ENCODE results near the gene WNT8A. TPM values are rescaled to one million over a fixed set of nuclear protein-coding genes. Genes with fewer than 3 reads are reported as not detected.

Gene WNT8A
- total and polyA plus RNA-seq, 2 donors (not counting 1 experiment from before 2014, with no cell fraction given): not detected

GRCh38 chr5:138037271-138037670, 46.6 kb upstream of the WNT8A start:
- POLR2A ChIA-PET: interaction anchor here (0.6 kb wide), 2 partner anchors 9 to 1562 kb away, joined by 3 read pairs; no protein-coding TSS in a partner anchor
- no peak overlapping the region for H3K27ac ChIP-seq (ENCODE audit: low read length in 2 of 2)
- H3K9me3 ChIP-seq (ENCODE audit: control extremely low read depth in 1 of 3, control insufficient read depth in 2 of 3, insufficient read depth in 1 of 3, low read length in 2 of 3): no peaks in the 10 kb centered on the region
- intact Hi-C loops (cut with micrococcal nuclease): loop anchor here (10.0 kb wide), 1 partner anchor 538 kb away; the partner anchor contains the start of gene HSPA9
- ATAC-seq (ENCODE audit: low read depth) (no peak), DNase-seq (no peak)
- no peaks in the 10 kb centered on the region for H3K27me3 ChIP-seq (replicated peaks in 1 of 4; ENCODE audit: control extremely low read depth in 1 of 4, control insufficient read depth in 3 of 4, insufficient read depth in 4 of 4, low read length in 3 of 4)
- Mint-ChIP-seq H3K27me3 (no peaks in the 10 kb centered on the region), H3K4me1 (peaks cover 23% of the 10 kb centered on the region), H3K9me3 (ENCODE audit: insufficient read depth) (no peaks in the 10 kb centered on the region), H3K4me3 (no peak overlapping the region), H3K27ac (no peak overlapping the region)
- H3K4me1 ChIP-seq (ENCODE audit: control insufficient read depth in 2 of 2, insufficient read depth in 2 of 2, low read length in 2 of 2): peaks cover 14 to 16% of the 10 kb centered on the region in 2 donors
- TF ChIP-seq CTCF (IDR thresholded peaks at IDR 0.05) (no peak), EZH2 (IDR thresholded peaks at IDR 0.05; ENCODE audit: borderline replicate concordance, insufficient read depth, low read depth, low read length, poor library complexity, severe bottlenecking) (no peak)
- H3K36me3 ChIP-seq (replicated peaks in 1 of 2; ENCODE audit: control extremely low read depth in 1 of 2, control insufficient read depth in 1 of 2, extremely low read depth in 1 of 2, insufficient read depth in 2 of 2, low read length in 1 of 2): no peaks in the 10 kb centered on the region
- CTCF ChIA-PET: interaction anchor here (0.9 to 5.3 kb wide), 12 partner anchors 10 to 258 kb away, joined by 3 to 101 read pairs (median 8); partner anchors contain the start of genes KIF20A and PKD2L2
- no peak overlapping the region for H3K4me2 ChIP-seq (replicated peaks; ENCODE audit: low read depth, low read length, poor library complexity, severe bottlenecking)
- H4K20me1 ChIP-seq (ENCODE audit: control insufficient read depth, insufficient read depth, low read length, poor library complexity, severe bottlenecking): peaks cover 4% of the 10 kb centered on the region
- no peak overlapping the region for H2AFZ ChIP-seq (ENCODE audit: insufficient read depth, low read depth, low read length, poor library complexity, severe bottlenecking)
- peaks cover 19% of the 10 kb centered on the region for H3K79me2 ChIP-seq (ENCODE audit: control insufficient read depth, insufficient read depth, low read length)
- H3K9ac ChIP-seq (ENCODE audit: low read length): no peak overlapping the region
- H3K4me3 ChIP-seq (ENCODE audit: control extremely low read depth in 1 of 5, extremely low read depth in 1 of 5, insufficient read depth in 1 of 5, low read depth in 2 of 5, low read length in 4 of 5): no peak overlapping the region

DNA sequence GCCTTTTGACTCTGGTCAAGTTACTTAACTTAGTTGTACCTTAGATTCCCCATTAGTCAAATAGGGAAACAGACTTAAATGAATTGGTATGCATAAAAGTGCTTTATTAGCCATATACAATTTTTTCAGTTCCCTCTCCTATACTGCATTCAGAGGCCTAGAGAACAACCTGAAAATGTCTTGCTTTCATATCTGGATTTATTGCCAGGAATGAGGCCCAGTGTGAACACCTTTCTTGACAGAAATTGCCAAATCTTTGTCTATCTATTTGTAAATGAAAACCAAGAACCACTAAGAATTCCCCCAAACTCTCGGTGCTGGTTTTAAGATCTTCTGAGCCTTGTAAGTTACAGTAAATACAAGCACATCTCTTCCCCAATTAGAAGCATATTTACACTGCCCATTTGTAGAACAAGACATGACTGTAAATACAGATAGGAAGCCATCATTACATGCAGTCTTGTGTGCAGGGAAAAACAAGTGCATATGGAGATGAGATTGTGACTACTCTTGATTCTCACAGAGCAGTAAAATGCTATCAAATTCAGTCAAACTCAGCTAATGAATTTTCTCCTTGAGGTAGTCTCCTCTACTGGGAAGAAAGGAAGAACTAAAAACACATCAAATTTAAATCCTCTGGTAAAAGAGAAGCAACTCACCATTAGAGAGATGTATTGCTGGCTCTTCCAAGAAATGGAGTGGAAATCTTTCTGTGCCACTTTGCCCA, 45.8 kb upstream of the WNT8A start:
- no peaks in the 10 kb centered on the region for H3K27me3 Mint-ChIP-seq
- no peaks in the 10 kb centered on the region for H3K9me3 Mint-ChIP-seq (ENCODE audit: insufficient read depth)
- Histone ChIP-seq H3K79me2 (ENCODE audit: control insufficient read depth, insufficient read depth, low read length) (peaks cover 18% of the 10 kb centered on the region), H3K4me2 (replicated peaks; ENCODE audit: low read depth, low read length, poor library complexity, severe bottlenecking) (no peak overlapping the region), H3K4me1 (ENCODE audit: control insufficient read depth in 2 of 2, insufficient read depth in 2 of 2, low read length in 2 of 2) (peaks cover 14 to 16% of the 10 kb centered on the region in 2 donors), H3K9me3 (ENCODE audit: control extremely low read depth in 1 of 3, control insufficient read depth in 2 of 3, insufficient read depth in 1 of 3, low read length in 2 of 3) (no peaks in the 10 kb centered on the region), H3K36me3 (replicated peaks in 1 of 2; ENCODE audit: control extremely low read depth in 1 of 2, control insufficient read depth in 1 of 2, extremely low read depth in 1 of 2, insufficient read depth in 2 of 2, low read length in 1 of 2) (no peaks in the 10 kb centered on the region), H2AFZ (ENCODE audit: insufficient read depth, low read depth, low read length, poor library complexity, severe bottlenecking) (no peak overlapping the region), H3K27me3 (replicated peaks in 1 of 4; ENCODE audit: control extremely low read depth in 1 of 4, control insufficient read depth in 3 of 4, insufficient read depth in 4 of 4, low read length in 3 of 4) (no peaks in the 10 kb centered on the region), H3K9ac (ENCODE audit: low read length) (no peak overlapping the region), H3K4me3 (ENCODE audit: control extremely low read depth in 1 of 5, extremely low read depth in 1 of 5, insufficient read depth in 1 of 5, low read depth in 2 of 5, low read length in 4 of 5) (no peak overlapping the region), H3K27ac (ENCODE audit: low read length in 2 of 2) (no peak overlapping the region), H4K20me1 (ENCODE audit: control insufficient read depth, insufficient read depth, low read length, poor library complexity, severe bottlenecking) (no peaks in the 10 kb centered on the region)
- CTCF ChIA-PET: interaction anchor here (0.8 to 5.3 kb wide), 10 partner anchors 11 to 259 kb away, joined by 3 to 101 read pairs (median 10); partner anchors contain the start of gene PKD2L2
- intact Hi-C loops (cut with micrococcal nuclease): loop anchor here (10.0 kb wide), 1 partner anchor 537 kb away; the partner anchor contains the start of gene HSPA9
- POLR2A ChIA-PET: interaction anchor here (0.6 kb wide), 1 partner anchor 10 kb away, joined by 3 read pairs; no protein-coding TSS in a partner anchor
- H3K4me3 Mint-ChIP-seq: no peak overlapping the region
- DNase-seq (no peak), ATAC-seq (ENCODE audit: low read depth) (no peak)
- no peak overlapping the region for H3K27ac Mint-ChIP-seq
- TF ChIP-seq CTCF (IDR thresholded peaks at IDR 0.05) (no peak), EZH2 (IDR thresholded peaks at IDR 0.05; ENCODE audit: borderline replicate concordance, insufficient read depth, low read depth, low read length, poor library complexity, severe bottlenecking) (no peak)
- H3K4me1 Mint-ChIP-seq: peaks cover 24% of the 10 kb centered on the region
- WGBS (ENCODE audit: insufficient coverage): no CpG with 5 or more reads among the region's 1 CpG
